SK-N-SH (cell line): Measurements from ENCODE around the gene FRMPD4. TPM values are rescaled to one million over a fixed set of nuclear protein-coding genes. Genes with fewer than 3 reads are reported as not detected.

Source experiments
- CTCF ChIA-PET: fragments of 300-600, 350-600 bp; formaldehyde crosslinking; extraction: SDS; loops from one replicate; lab custom pipeline; 2021; lab: Yijun Ruan, JAX
- POLR2A ChIA-PET: fragments of 350-600 bp; sonication (Branson Sonifier 250); formaldehyde crosslinking; extraction: SDS; loops from one replicate; lab custom pipeline; 2020; ENCODE audit warnings: antibody characterized with exemption, inconsistent platforms; lab: Yijun Ruan, JAX
- DNase-seq: peaks from one replicate; pipeline ENCODE4 v3.0.0; 2012
- H2AFZ ChIP-seq: fragments of 200-600 bp; sonication (generic); 2 replicates; pipeline ENCODE4 v1.8.1; 2016; ENCODE audit warnings: antibody characterized with exemption, mild to moderate bottlenecking, low read depth
- H3F3A ChIP-seq: fragments of 200-600 bp; sonication (generic); replicated peaks from 2 replicates; pipeline ENCODE3; 2016; ENCODE audit warnings: antibody characterized with exemption, mild to moderate bottlenecking; ENCODE audit not compliant: insufficient read depth
- H3K27ac ChIP-seq, 2 experiments: fragments of 200-500 bp in 1 of 2; fragments of 200-600 bp in 1 of 2; sonication (Bioruptor generic) in 1 of 2; sonication (generic), shearing (Covaris generic) in 1 of 2; 2 replicates each; pipeline versions ENCODE4 v1.5.1 to v1.6.1; 2014 to 2016; ENCODE audit warnings: low read depth in 2 of 2, inconsistent platforms in 1 of 2, low read length in 1 of 2, mild to moderate bottlenecking in 1 of 2, mixed read lengths in 1 of 2
- H3K27me3 ChIP-seq: fragments of 200-600 bp; sonication (generic), shearing (Covaris generic); 2 replicates; pipeline ENCODE4 v1.6.1; 2016; ENCODE audit warnings: mixed run types; ENCODE audit not compliant: insufficient read depth
- H3K36me3 ChIP-seq, 2 experiments: fragments of 200-500 bp in 1 of 2; fragments of 200-600 bp in 1 of 2; sonication (Bioruptor generic) in 1 of 2; sonication (generic) in 1 of 2; replicated peaks in 1 of 2; 2 replicates each; pipeline versions ENCODE3 to v1.5.1; 2014 to 2016; ENCODE audit warnings: low read length in 1 of 2, mild to moderate bottlenecking in 1 of 2; ENCODE audit not compliant: insufficient read depth in 2 of 2, control insufficient read depth in 1 of 2
- H3K4me1 ChIP-seq, 2 experiments: fragments of 200-500 bp in 1 of 2; fragments of 200-600 bp in 1 of 2; sonication (Bioruptor generic) in 1 of 2; sonication (generic), shearing (Covaris generic) in 1 of 2; 2 replicates each; pipeline versions ENCODE4 v1.5.1 to v1.6.1; 2014 to 2016; ENCODE audit warnings: low read depth in 1 of 2, low read length in 1 of 2, mixed run types in 1 of 2; ENCODE audit not compliant: insufficient read depth in 2 of 2, control insufficient read depth in 1 of 2
- H3K4me2 ChIP-seq: fragments of 200-600 bp; sonication (generic), shearing (Covaris generic); 2 replicates; pipeline ENCODE4 v1.6.1; 2017; ENCODE audit warnings: mixed run types
- H3K4me3 ChIP-seq, 2 experiments: fragments of 200-500 bp in 1 of 2; fragments of 200-600 bp in 1 of 2; sonication (Bioruptor generic) in 1 of 2; sonication (generic), shearing (Covaris generic) in 1 of 2; 2 replicates each; pipeline versions ENCODE4 v1.5.1 to v1.8.1; 2014 to 2016; ENCODE audit warnings: low read depth in 2 of 2, inconsistent platforms in 1 of 2, low read length in 1 of 2, mild to moderate bottlenecking in 1 of 2, mixed read lengths in 1 of 2, moderate library complexity in 1 of 2
- H3K79me2 ChIP-seq: fragments of 200-600 bp; sonication (generic); 2 replicates; pipeline ENCODE4 v1.8.1; 2017; ENCODE audit warnings: mild to moderate bottlenecking; ENCODE audit not compliant: insufficient read depth
- H3K9ac ChIP-seq: fragments of 200-600 bp; sonication (generic); 2 replicates; pipeline ENCODE4 v1.6.1; 2017; ENCODE audit warnings: mixed run types
- H3K9me2 ChIP-seq: fragments of 200-600 bp; sonication (generic); 2 replicates; pipeline ENCODE4 v1.6.1; 2017; ENCODE audit warnings: mixed run types
- H3K9me3 ChIP-seq: fragments of 200-600 bp; sonication (generic); 2 replicates; pipeline ENCODE4 v1.6.1; 2017; ENCODE audit warnings: mixed run types, mild to moderate bottlenecking, moderate library complexity
- H4K20me1 ChIP-seq: fragments of 200-600 bp; sonication (generic); 2 replicates; pipeline ENCODE4 v1.6.1; 2017; ENCODE audit warnings: mild to moderate bottlenecking, mixed run types; ENCODE audit not compliant: insufficient read depth
- CHD2 ChIP-seq: fragments of 150-350 bp; IDR thresholded peaks from 2 replicates; pipeline ENCODE4 v1.6.1; 2018; ENCODE audit warnings: low read length; ENCODE audit not compliant: partially characterized antibody
- EP300 ChIP-seq, 2 experiments: IDR thresholded peaks; 2 replicates each; pipeline versions ENCODE4 v1.4.0 to v1.6.1; 2012; ENCODE audit warnings: borderline replicate concordance in 1 of 2, low read depth in 1 of 2, low read length in 1 of 2
- EZH2phosphoT487 ChIP-seq: fragments of 200-600 bp; sonication (generic); IDR thresholded peaks from 2 replicates; pipeline ENCODE4 v1.6.1; 2017; ENCODE audit warnings: low read depth, mixed run types, mild to moderate bottlenecking, antibody characterized with exemption, moderate library complexity, borderline replicate concordance
- FOSL2 ChIP-seq: IDR thresholded peaks from 2 replicates; pipeline ENCODE4 v1.4.0; 2012; ENCODE audit warnings: low read depth, mild to moderate bottlenecking, moderate library complexity, borderline replicate concordance
- FOXJ3 ChIP-seq: sonication (generic); formaldehyde crosslinking; IDR thresholded peaks from 2 replicates; pipeline ENCODE4 v1.5.1; 2020; ENCODE audit warnings: mild to moderate bottlenecking, missing genetic modification reagents
- FOXM1 ChIP-seq: IDR thresholded peaks from 2 replicates; pipeline ENCODE4 v1.4.0; 2012; ENCODE audit warnings: low read depth, mild to moderate bottlenecking
- GABPA ChIP-seq: IDR thresholded peaks from 2 replicates; pipeline ENCODE4 v1.4.0; 2012; ENCODE audit warnings: low read depth, mild to moderate bottlenecking
- GATA2 ChIP-seq: sonication (generic); formaldehyde crosslinking; IDR thresholded peaks from 2 replicates; pipeline ENCODE4 v1.5.0; 2020; ENCODE audit warnings: mild to moderate bottlenecking, missing genetic modification reagents
- JUND ChIP-seq: IDR thresholded peaks from 2 replicates; pipeline ENCODE4 v1.4.0; 2012
- MAX ChIP-seq: IDR thresholded peaks from 2 replicates; pipeline ENCODE4 v1.4.0; 2012; ENCODE audit warnings: low read depth
- MEF2A ChIP-seq: IDR thresholded peaks from 2 replicates; pipeline ENCODE4 v1.4.0; 2012; ENCODE audit warnings: low read depth, borderline replicate concordance
- MXI1 ChIP-seq: IDR thresholded peaks from 2 replicates; pipeline ENCODE4 v1.6.1; 2012; ENCODE audit warnings: mild to moderate bottlenecking, low read depth, low read length, improper control_type of control experiment
- POLR2AphosphoS5 ChIP-seq: IDR thresholded peaks from 2 replicates; pipeline ENCODE4 v1.6.1; 2012; ENCODE audit warnings: low read depth, low read length
- RAD21 ChIP-seq: IDR thresholded peaks from 2 replicates; pipeline ENCODE4 v1.6.1; 2012; ENCODE audit warnings: mild to moderate bottlenecking, low read length
- RCOR1 ChIP-seq: fragments of 150-350 bp; IDR thresholded peaks from 2 replicates; pipeline ENCODE4 v1.6.1; 2017; ENCODE audit warnings: antibody characterized with exemption, low read length
- RFX5 ChIP-seq: IDR thresholded peaks from 2 replicates; pipeline ENCODE4 v1.6.1; 2012; ENCODE audit warnings: mild to moderate bottlenecking, improper control_type of control experiment, low read length
- RXRA ChIP-seq: IDR thresholded peaks from 2 replicates; pipeline ENCODE4 v1.4.0; 2012; ENCODE audit warnings: low read depth, mild to moderate bottlenecking, borderline replicate concordance
- SIN3A ChIP-seq: IDR thresholded peaks from 2 replicates; pipeline ENCODE4 v1.6.1; 2012; ENCODE audit warnings: low read depth, mild to moderate bottlenecking, low read length, moderate library complexity, borderline replicate concordance
- TAF1 ChIP-seq: IDR thresholded peaks from 2 replicates; pipeline ENCODE4 v1.6.1; 2012; ENCODE audit warnings: low read depth, mild to moderate bottlenecking, low read length, moderate library complexity, borderline replicate concordance
- TCF12 ChIP-seq: IDR thresholded peaks from 2 replicates; pipeline ENCODE4 v1.4.0; 2012
- TEAD4 ChIP-seq: IDR thresholded peaks from 2 replicates; pipeline ENCODE4 v1.4.0; 2012; ENCODE audit warnings: mild to moderate bottlenecking, borderline replicate concordance; ENCODE audit not compliant: insufficient read depth
- YY1 ChIP-seq: IDR thresholded peaks from 2 replicates; pipeline ENCODE4 v1.4.0; 2012; ENCODE audit warnings: low read depth, mild to moderate bottlenecking
- ZBTB33 ChIP-seq: IDR thresholded peaks from 2 replicates; pipeline ENCODE4 v1.4.0; 2012; ENCODE audit warnings: low read depth, borderline replicate concordance
- WGBS: methylation state at CpG from one replicate; pipeline ENCODE4 v1.1.6; 2017; ENCODE audit warnings: low lambda C conversion rate; 5-methylcytosine and 5-hydroxymethylcytosine counted together
- polyA plus RNA-seq, 3 experiments: library from polyadenylated mRNA; depleted of rRNA; stranded (reverse); fragments of >200 nt; gene quantifications; 2 replicates each; pipeline ENCODE4 v1.2.3, GENCODE V29; 2012
- TF ChIP-seq, protein P1 (sequence below): IDR thresholded peaks from 2 replicates; pipeline ENCODE4 v1.4.0; 2012; ENCODE audit warnings: low read depth, borderline replicate concordance

FRMPD4 gene
- polyA plus RNA-seq, 1 of the 3 experiments (the other 2 are of a cell fraction) = not detected

GRCh38 chrX:12378253-12378652, 240.0 kb downstream of the FRMPD4 start:
- Histone ChIP-seq H3K79me2 (no peaks in the 10 kb centered on the region), H3K27me3 (peaks cover 50% of the 10 kb centered on the region), H3K4me2 (no peak overlapping the region), H3K27ac (no peak overlapping the region), H4K20me1 (no peaks in the 10 kb centered on the region), H2AFZ (no peak overlapping the region), H3F3A (no peaks in the 10 kb centered on the region), H3K4me3 (no peak overlapping the region), H3K4me1 (no peaks in the 10 kb centered on the region; a peak in 1 of 4 replicates), H3K9me3 (no peaks in the 10 kb centered on the region), H3K36me3 (no peaks in the 10 kb centered on the region), H3K9ac (no peak overlapping the region), H3K9me2 (no peaks in the 10 kb centered on the region)
- 19% methylated on average over 7 of the region's 7 CpGs for WGBS
- no peak for DNase-seq
- no peak for TF ChIP-seq CHD2
- no peak for TF ChIP-seq YY1
- no peak for TF ChIP-seq JUND
- TF ChIP-seq FOSL2 = no peak
- no peak for TF ChIP-seq RAD21
- TF ChIP-seq EZH2phosphoT487 = no peak
- no peak for TF ChIP-seq POLR2AphosphoS5
- no peak for TF ChIP-seq RXRA
- no peak for TF ChIP-seq TAF1
- TF ChIP-seq TCF12 = no peak
- no peak for TF ChIP-seq GABPA
- TF ChIP-seq FOXM1 = no peak
- TF ChIP-seq RFX5 = no peak
- no peak for TF ChIP-seq FOXJ3
- TF ChIP-seq, protein P1, sequence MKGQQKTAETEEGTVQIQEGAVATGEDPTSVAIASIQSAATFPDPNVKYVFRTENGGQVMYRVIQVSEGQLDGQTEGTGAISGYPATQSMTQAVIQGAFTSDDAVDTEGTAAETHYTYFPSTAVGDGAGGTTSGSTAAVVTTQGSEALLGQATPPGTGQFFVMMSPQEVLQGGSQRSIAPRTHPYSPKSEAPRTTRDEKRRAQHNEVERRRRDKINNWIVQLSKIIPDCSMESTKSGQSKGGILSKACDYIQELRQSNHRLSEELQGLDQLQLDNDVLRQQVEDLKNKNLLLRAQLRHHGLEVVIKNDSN = no peak
- TF ChIP-seq MXI1 = no peak
- TF ChIP-seq GATA2 (CRISPR knock-in tag) = no peak
- TF ChIP-seq MAX = no peak
- TF ChIP-seq MEF2A = no peak
- no peak for TF ChIP-seq RCOR1
- ChIA-PET POLR2A (no interaction called here), CTCF (no interaction called here)

GRCh38 chrX:12378706-12379105, 240.4 kb downstream of the FRMPD4 start:
- H3K9me2 ChIP-seq = no peaks in the 10 kb centered on the region
- no peak overlapping the region for H2AFZ ChIP-seq
- H3K4me1 ChIP-seq = no peaks in the 10 kb centered on the region; a peak in 1 of 4 replicates
- no peaks in the 10 kb centered on the region for H3K9me3 ChIP-seq
- H3K4me2 ChIP-seq = no peak overlapping the region
- DNase-seq = no peak
- WGBS = 0% methylated on average over 1 of the region's 1 CpG
- no peaks in the 10 kb centered on the region for H3K79me2 ChIP-seq
- no peak overlapping the region for H3K4me3 ChIP-seq
- ChIA-PET POLR2A (no interaction called here), CTCF (no interaction called here)
- TF ChIP-seq MAX (no peak), EP300 (IDR thresholded peaks at IDR 0.05; ENCODE audit: borderline replicate concordance in 1 of 2, low read depth in 1 of 2, low read length in 1 of 2) (no peak), SIN3A (no peak), TAF1 (no peak), TEAD4 (no peak), FOXM1 (no peak), GATA2 (CRISPR knock-in tag) (no peak), ZBTB33 (no peak)
- TF ChIP-seq, protein P1 = no peak
- H4K20me1 ChIP-seq = no peaks in the 10 kb centered on the region
- peaks cover 46% of the 10 kb centered on the region for H3K27me3 ChIP-seq
- H3K36me3 ChIP-seq = no peaks in the 10 kb centered on the region
- H3K9ac ChIP-seq = no peak overlapping the region
- no peaks in the 10 kb centered on the region for H3F3A ChIP-seq
- H3K27ac ChIP-seq = no peak overlapping the region
